Peyer's patch (tissue), 4 donors: ENCODE results near the gene CPS1.

Experiments
- POLR2A ChIP-seq, 2 donors: fragments of 450-650 bp; IDR thresholded peaks; one replicate each; pipeline ENCODE4 v1.5.1; 2017; ENCODE audit warnings: antibody characterized with exemption in 2 of 2, mild to moderate bottlenecking in 2 of 2, moderate library complexity in 2 of 2
- TF ChIP-seq, protein P1 (sequence below), 6 experiments: fragments of 450-650 bp in 4 of 6; fragments of 200-600 bp in 2 of 6; sonication (generic) in 1 of 6; IDR thresholded peaks; one replicate each; pipeline ENCODE4 v1.5.1; 2017 to 2019; ENCODE audit warnings: antibody characterized with exemption in 6 of 6, mild to moderate bottlenecking in 3 of 6, moderate library complexity in 1 of 6

DNA sequence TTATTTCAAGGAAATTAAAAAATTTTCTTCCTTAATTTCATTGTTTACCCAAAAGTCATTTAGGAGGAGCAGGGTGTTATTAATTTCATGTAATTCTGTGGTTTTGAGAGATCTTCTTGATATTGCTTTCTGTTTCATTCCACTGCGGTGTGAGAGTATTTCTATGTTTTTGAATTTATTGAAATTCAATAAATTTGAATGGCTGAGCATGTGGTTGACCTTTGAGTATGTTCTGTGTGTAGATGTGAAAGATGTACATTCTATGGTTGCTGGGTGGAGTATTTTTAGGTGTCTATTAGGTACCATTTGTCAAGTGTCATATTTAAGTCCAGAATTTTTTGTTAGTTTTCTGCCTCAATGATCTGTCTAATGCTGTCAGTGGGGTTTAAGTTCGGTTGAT lies 40.5 kb upstream of the CPS1 start:
- TF ChIP-seq, protein P1, sequence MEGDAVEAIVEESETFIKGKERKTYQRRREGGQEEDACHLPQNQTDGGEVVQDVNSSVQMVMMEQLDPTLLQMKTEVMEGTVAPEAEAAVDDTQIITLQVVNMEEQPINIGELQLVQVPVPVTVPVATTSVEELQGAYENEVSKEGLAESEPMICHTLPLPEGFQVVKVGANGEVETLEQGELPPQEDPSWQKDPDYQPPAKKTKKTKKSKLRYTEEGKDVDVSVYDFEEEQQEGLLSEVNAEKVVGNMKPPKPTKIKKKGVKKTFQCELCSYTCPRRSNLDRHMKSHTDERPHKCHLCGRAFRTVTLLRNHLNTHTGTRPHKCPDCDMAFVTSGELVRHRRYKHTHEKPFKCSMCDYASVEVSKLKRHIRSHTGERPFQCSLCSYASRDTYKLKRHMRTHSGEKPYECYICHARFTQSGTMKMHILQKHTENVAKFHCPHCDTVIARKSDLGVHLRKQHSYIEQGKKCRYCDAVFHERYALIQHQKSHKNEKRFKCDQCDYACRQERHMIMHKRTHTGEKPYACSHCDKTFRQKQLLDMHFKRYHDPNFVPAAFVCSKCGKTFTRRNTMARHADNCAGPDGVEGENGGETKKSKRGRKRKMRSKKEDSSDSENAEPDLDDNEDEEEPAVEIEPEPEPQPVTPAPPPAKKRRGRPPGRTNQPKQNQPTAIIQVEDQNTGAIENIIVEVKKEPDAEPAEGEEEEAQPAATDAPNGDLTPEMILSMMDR (IDR thresholded peaks at IDR 0.05): no peak
- TF ChIP-seq POLR2A (IDR thresholded peaks at IDR 0.05): no peak
